Measurements from ENCODE around the gene SCTR.
"Not testable (repeated sequence)": the region's sequence is repeated elsewhere in the genome, so short reads cannot be mapped to it uniquely, and the experiment has no call there.

The SCTR gene

GRCh38 chr2:119407430-119408220, 116.7 kb downstream of the SCTR start:
- Histone ChIP-seq H3K27me3 (ENCODE audit: control insufficient read depth in 1 of 2, insufficient read depth in 1 of 2, low read length in 2 of 2) (peaks cover 20 to 23% of the 10 kb centered on the region in 2 experiments), H3K79me1 (replicated peaks; ENCODE audit: low read length, poor library complexity, severe bottlenecking) (no peaks in the 10 kb centered on the region)
- 85% methylated on average over 6 of the region's 7 CpGs for WGBS

GRCh38 chr2:119405151-119405550, 119.1 kb downstream of the SCTR start:
- H3K18ac ChIP-seq (ENCODE audit: low read depth in 1 of 2, low read length in 2 of 2) = no peak overlapping the region
- no peak overlapping the region for H3K27ac ChIP-seq (ENCODE audit: low read length, poor library complexity, severe bottlenecking)
- H3K4me2 ChIP-seq (ENCODE audit: low read length, poor library complexity, severe bottlenecking) = no peak overlapping the region
- no peak overlapping the region for H2BK15ac ChIP-seq (ENCODE audit: low read depth, poor library complexity, severe bottlenecking)
- H3K9ac ChIP-seq (ENCODE audit: low read length) = no peak overlapping the region
- H3K79me1 ChIP-seq (replicated peaks; ENCODE audit: low read length, poor library complexity, severe bottlenecking) = no peaks in the 10 kb centered on the region
- H4K91ac ChIP-seq (ENCODE audit: low read length) = no peak overlapping the region
- no peak for DNase-seq
- no peak overlapping the region for H2AFZ ChIP-seq (ENCODE audit: low read depth, low read length)
- H3K4me3 ChIP-seq (ENCODE audit: insufficient read depth in 1 of 2, low read depth in 1 of 2, low read length in 2 of 2) = no peak overlapping the region
- no CpG with 5 or more reads among the region's 2 CpGs for WGBS
- no peak overlapping the region for H3K23ac ChIP-seq (ENCODE audit: low read length in 2 of 2)
- no peak overlapping the region for H2BK12ac ChIP-seq (ENCODE audit: low read length in 2 of 2)
- H2BK120ac ChIP-seq (ENCODE audit: low read depth, low read length) = no peak overlapping the region
- peak overlapping the region; percentile 54 for H2BK5ac ChIP-seq (ENCODE audit: low read depth, low read length, poor library complexity, severe bottlenecking)
- H2AK5ac ChIP-seq (ENCODE audit: low read length, severe bottlenecking) = no peak overlapping the region
- H3K27me3 ChIP-seq (ENCODE audit: control insufficient read depth in 1 of 2, insufficient read depth in 1 of 2, low read length in 2 of 2) = peaks cover 20 to 23% of the 10 kb centered on the region in 2 experiments
- no peaks in the 10 kb centered on the region for H3K36me3 ChIP-seq (ENCODE audit: control insufficient read depth in 1 of 2, insufficient read depth in 2 of 2, low read depth in 1 of 2, low read length in 2 of 2)
- no peak overlapping the region for H4K8ac ChIP-seq (ENCODE audit: low read length)
- no peak overlapping the region for H3K4ac ChIP-seq (ENCODE audit: low read depth in 1 of 2, low read length in 2 of 2)
- H3K4me1 ChIP-seq (ENCODE audit: control insufficient read depth, insufficient read depth, low read depth, low read length) = peaks cover 5% of the 10 kb centered on the region
- H3K9me3 ChIP-seq (ENCODE audit: control insufficient read depth, low read length) = no peaks in the 10 kb centered on the region
- no peak overlapping the region for H3K14ac ChIP-seq (ENCODE audit: low read length in 2 of 2)

More at GRCh38 chr2:119407430-119408220, 116.7 kb downstream of the SCTR start:
- Histone ChIP-seq H2AK5ac (ENCODE audit: low read length, severe bottlenecking) (peak overlapping the region; percentile 13), H3K27ac (ENCODE audit: low read length, poor library complexity, severe bottlenecking) (no peak overlapping the region), H3K9ac (ENCODE audit: low read length) (no peak overlapping the region), H2BK5ac (ENCODE audit: low read depth, low read length, poor library complexity, severe bottlenecking) (no peak overlapping the region), H3K4me2 (ENCODE audit: low read length, poor library complexity, severe bottlenecking) (no peak overlapping the region), H2BK15ac (ENCODE audit: low read depth, poor library complexity, severe bottlenecking) (no peak overlapping the region), H3K18ac (ENCODE audit: low read depth in 1 of 2, low read length in 2 of 2) (no peak overlapping the region), H3K14ac (ENCODE audit: low read length in 2 of 2) (no peak overlapping the region), H4K91ac (ENCODE audit: low read length) (no peak overlapping the region), H3K23ac (ENCODE audit: low read length in 2 of 2) (no peak overlapping the region), H3K4me3 (ENCODE audit: insufficient read depth in 1 of 2, low read depth in 1 of 2, low read length in 2 of 2) (no peak overlapping the region), H2BK12ac (ENCODE audit: low read length in 2 of 2) (no peak overlapping the region), H3K36me3 (ENCODE audit: control insufficient read depth in 1 of 2, insufficient read depth in 2 of 2, low read depth in 1 of 2, low read length in 2 of 2) (no peaks in the 10 kb centered on the region), H2BK120ac (ENCODE audit: low read depth, low read length) (no peak overlapping the region), H4K8ac (ENCODE audit: low read length) (no peak overlapping the region), H3K4ac (ENCODE audit: low read depth in 1 of 2, low read length in 2 of 2) (no peak overlapping the region), H3K9me3 (ENCODE audit: control insufficient read depth, low read length) (no peaks in the 10 kb centered on the region), H3K4me1 (ENCODE audit: control insufficient read depth, insufficient read depth, low read depth, low read length) (peaks cover 5% of the 10 kb centered on the region), H2AFZ (ENCODE audit: low read depth, low read length) (no peak overlapping the region)
- DNase-seq = peak; percentile 67

GRCh38 chr2:119403618-119404017, 120.7 kb downstream of the SCTR start:
- H2AFZ ChIP-seq (ENCODE audit: low read depth, low read length); H3K4me1 ChIP-seq (ENCODE audit: control insufficient read depth, insufficient read depth, low read depth, low read length); DNase-seq; H3K27ac ChIP-seq (ENCODE audit: low read length, poor library complexity, severe bottlenecking); H3K36me3 ChIP-seq (ENCODE audit: control insufficient read depth in 1 of 2, insufficient read depth in 2 of 2, low read depth in 1 of 2, low read length in 2 of 2); H3K4ac ChIP-seq (ENCODE audit: low read depth in 1 of 2, low read length in 2 of 2); H2BK120ac ChIP-seq (ENCODE audit: low read depth, low read length); H3K14ac ChIP-seq (ENCODE audit: low read length in 2 of 2); H3K4me3 ChIP-seq (ENCODE audit: insufficient read depth in 1 of 2, low read depth in 1 of 2, low read length in 2 of 2); H3K23ac ChIP-seq (ENCODE audit: low read length in 2 of 2); H3K18ac ChIP-seq (ENCODE audit: low read depth in 1 of 2, low read length in 2 of 2); H2AK5ac ChIP-seq (ENCODE audit: low read length, severe bottlenecking); H4K8ac ChIP-seq (ENCODE audit: low read length); H3K4me2 ChIP-seq (ENCODE audit: low read length, poor library complexity, severe bottlenecking); H3K79me1 ChIP-seq (replicated peaks; ENCODE audit: low read length, poor library complexity, severe bottlenecking); H4K91ac ChIP-seq (ENCODE audit: low read length); H2BK5ac ChIP-seq (ENCODE audit: low read depth, low read length, poor library complexity, severe bottlenecking); H3K9ac ChIP-seq (ENCODE audit: low read length); H2BK15ac ChIP-seq (ENCODE audit: low read depth, poor library complexity, severe bottlenecking); H2BK12ac ChIP-seq (ENCODE audit: low read length in 2 of 2); H3K9me3 ChIP-seq (ENCODE audit: control insufficient read depth, low read length): not testable (repeated sequence)
- WGBS = 80% methylated on average over 12 of the region's 12 CpGs
- H3K27me3 ChIP-seq (ENCODE audit: control insufficient read depth in 1 of 2, insufficient read depth in 1 of 2, low read length in 2 of 2) = peaks cover 28 to 31% of the 10 kb centered on the region in 2 experiments

DNA sequence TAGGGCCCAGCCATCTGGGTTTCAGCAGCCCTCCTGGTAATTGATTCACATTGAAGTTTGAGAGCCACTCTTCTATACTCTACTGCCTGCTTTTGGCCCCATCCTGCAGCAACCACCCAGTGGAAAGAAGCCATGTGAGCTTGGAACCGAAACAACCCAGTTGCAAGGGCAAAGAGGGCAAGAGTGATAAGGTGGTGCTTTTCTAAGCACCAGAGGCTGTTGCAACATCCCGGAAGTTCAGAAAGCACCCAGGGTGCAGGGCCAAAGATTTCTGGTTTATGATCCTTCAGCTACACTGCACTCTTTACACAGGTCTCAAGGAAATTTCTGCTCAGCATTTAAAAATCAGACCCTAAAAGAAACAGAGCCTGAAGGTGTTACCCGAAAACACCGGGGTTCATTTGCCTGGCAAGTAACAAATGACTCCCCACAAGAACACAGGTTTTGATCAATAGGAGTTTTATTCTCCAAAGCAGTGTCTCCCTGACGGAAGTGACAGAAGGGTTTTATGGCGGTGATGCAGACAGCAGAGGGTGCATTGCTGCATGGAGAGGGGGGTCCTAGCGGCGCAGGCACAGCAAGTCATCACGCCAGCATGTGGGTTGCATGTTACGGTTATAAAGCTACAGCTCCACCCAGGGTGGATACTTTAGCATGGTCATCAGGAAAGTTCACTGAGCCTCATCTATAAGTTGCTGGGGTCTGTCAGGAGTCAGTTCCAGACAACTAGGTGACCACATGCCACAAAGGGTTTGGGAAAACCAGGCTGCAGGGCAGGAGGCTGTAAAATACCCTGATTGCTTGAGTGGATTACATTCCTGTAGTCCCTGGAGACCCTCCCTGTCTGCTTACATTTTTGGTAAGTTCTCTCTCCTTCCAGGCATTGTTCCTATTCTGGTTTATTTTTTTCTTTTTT, 121.4 kb downstream of the SCTR start:
- Histone ChIP-seq H2BK15ac (ENCODE audit: low read depth, poor library complexity, severe bottlenecking) (no peak overlapping the region), H3K36me3 (ENCODE audit: control insufficient read depth in 1 of 2, insufficient read depth in 2 of 2, low read depth in 1 of 2, low read length in 2 of 2) (no peaks in the 10 kb centered on the region), H4K8ac (ENCODE audit: low read length) (no peak overlapping the region), H3K4ac (ENCODE audit: low read depth in 1 of 2, low read length in 2 of 2) (no peak overlapping the region), H3K79me1 (replicated peaks; ENCODE audit: low read length, poor library complexity, severe bottlenecking) (no peaks in the 10 kb centered on the region), H3K27me3 (ENCODE audit: control insufficient read depth in 1 of 2, insufficient read depth in 1 of 2, low read length in 2 of 2) (peaks cover 31% of the 10 kb centered on the region in 2 experiments), H2BK5ac (ENCODE audit: low read depth, low read length, poor library complexity, severe bottlenecking) (no peak overlapping the region), H3K18ac (ENCODE audit: low read depth in 1 of 2, low read length in 2 of 2) (no peak overlapping the region), H3K4me3 (ENCODE audit: insufficient read depth in 1 of 2, low read depth in 1 of 2, low read length in 2 of 2) (no peak overlapping the region), H2AK5ac (ENCODE audit: low read length, severe bottlenecking) (no peak overlapping the region), H3K27ac (ENCODE audit: low read length, poor library complexity, severe bottlenecking) (no peak overlapping the region), H3K9ac (ENCODE audit: low read length) (no peak overlapping the region), H3K4me1 (ENCODE audit: control insufficient read depth, insufficient read depth, low read depth, low read length) (peaks cover 4% of the 10 kb centered on the region), H3K9me3 (ENCODE audit: control insufficient read depth, low read length) (no peaks in the 10 kb centered on the region), H3K14ac (ENCODE audit: low read length in 2 of 2) (no peak overlapping the region), H3K23ac (ENCODE audit: low read length in 2 of 2) (no peak overlapping the region), H2BK120ac (ENCODE audit: low read depth, low read length) (no peak overlapping the region), H2BK12ac (ENCODE audit: low read length in 2 of 2) (no peak overlapping the region), H2AFZ (ENCODE audit: low read depth, low read length) (no peak overlapping the region), H4K91ac (ENCODE audit: low read length) (no peak overlapping the region), H3K4me2 (ENCODE audit: low read length, poor library complexity, severe bottlenecking) (no peak overlapping the region)
- DNase-seq = no peak
- WGBS = 78% methylated on average over 10 of the region's 10 CpGs

Data from mesenchymal stem cell (in vitro differentiated cells and primary cell).